ENCODE measurements around the gene SSBP2. TPM values are rescaled to one million over a fixed set of nuclear protein-coding genes. Genes with fewer than 3 reads are reported as not detected.

The SSBP2 gene
- total RNA-seq, 4 donors from 2014 or later, result 54.1 to 136 (median 69.8) TPM

GRCh38 chr5:81776258-81776657, 25.4 kb upstream of the SSBP2 start:
- no peaks in the 10 kb centered on the region for H3K27me3 ChIP-seq
- DNase-seq (ENCODE audit: low spot score in 2 of 2), result no peak
- no peaks in the 10 kb centered on the region for H3K9me3 ChIP-seq
- no peak overlapping the region for H3K27ac ChIP-seq
- TF ChIP-seq POLR2AphosphoS5 (IDR thresholded peaks at IDR 0.05), result no peak
- no peak for TF ChIP-seq POLR2A (IDR thresholded peaks at IDR 0.05)
- TF ChIP-seq CTCF (IDR thresholded peaks at IDR 0.05), result no peak
- no peak for TF ChIP-seq EP300 (IDR thresholded peaks at IDR 0.05)
- WGBS, result 70% methylated on average over 4 of the region's 4 CpGs
- H3K4me3 ChIP-seq, result no peak overlapping the region
- H3K4me1 ChIP-seq, result peaks cover 42% of the 10 kb centered on the region
- no peaks in the 10 kb centered on the region for H3K36me3 ChIP-seq

DNA sequence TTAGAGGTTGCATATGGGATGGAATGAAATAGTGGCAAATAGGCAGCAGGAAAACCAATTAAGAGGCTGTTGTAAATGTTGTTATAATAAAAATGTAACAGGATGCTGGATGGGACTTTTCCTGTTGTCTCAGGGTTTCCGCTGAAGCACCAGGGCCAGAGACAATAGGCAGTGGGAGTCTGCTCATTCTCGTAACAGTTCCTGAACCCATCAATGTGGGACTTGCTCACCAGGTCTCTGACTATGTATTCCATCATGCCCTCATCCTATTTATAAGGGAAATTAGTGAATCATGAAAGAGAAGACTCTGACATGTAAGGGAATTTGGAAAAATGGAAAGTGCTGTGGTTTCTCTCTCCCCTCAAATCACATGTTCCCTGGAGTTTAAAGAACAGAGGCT, 23.5 kb upstream of the SSBP2 start:
- Histone ChIP-seq H3K27me3 (no peaks in the 10 kb centered on the region), H3K4me1 (peaks cover 32% of the 10 kb centered on the region), H3K9me3 (no peaks in the 10 kb centered on the region), H3K4me3 (no peak overlapping the region), H3K36me3 (no peaks in the 10 kb centered on the region), H3K27ac (peak overlapping the region; percentile 64)
- WGBS, result 87% methylated on average over 2 of the region's 2 CpGs
- TF ChIP-seq CTCF (IDR thresholded peaks at IDR 0.05) (no peak), POLR2A (IDR thresholded peaks at IDR 0.05) (no peak), EP300 (IDR thresholded peaks at IDR 0.05) (no peak), POLR2AphosphoS5 (IDR thresholded peaks at IDR 0.05) (no peak)
- no peak for DNase-seq (ENCODE audit: low spot score in 2 of 2)

- Histone ChIP-seq H3K27me3 (no peaks in the 10 kb centered on the region), H3K36me3 (no peaks in the 10 kb centered on the region), H3K4me1 (peaks cover 27% of the 10 kb centered on the region), H3K4me3 (no peak overlapping the region), H3K9me3 (no peaks in the 10 kb centered on the region), H3K27ac (peak overlapping the region; percentile 64)
- TF ChIP-seq EP300 (IDR thresholded peaks at IDR 0.05), result no peak
- TF ChIP-seq POLR2A (IDR thresholded peaks at IDR 0.05), result no peak
- no peak for TF ChIP-seq CTCF (IDR thresholded peaks at IDR 0.05)
- TF ChIP-seq POLR2AphosphoS5 (IDR thresholded peaks at IDR 0.05), result no peak
- 68% methylated on average over 7 of the region's 7 CpGs for WGBS
- no peak for DNase-seq (ENCODE audit: low spot score in 2 of 2)
These were observed 22.7 kb upstream of the SSBP2 start for GRCh38 chr5:81773574-81773973.

- peak overlapping the region; percentile 64 for H3K27ac ChIP-seq
These were observed 22.3 kb upstream of the SSBP2 start for GRCh38 chr5:81773161-81773560.

DNA sequence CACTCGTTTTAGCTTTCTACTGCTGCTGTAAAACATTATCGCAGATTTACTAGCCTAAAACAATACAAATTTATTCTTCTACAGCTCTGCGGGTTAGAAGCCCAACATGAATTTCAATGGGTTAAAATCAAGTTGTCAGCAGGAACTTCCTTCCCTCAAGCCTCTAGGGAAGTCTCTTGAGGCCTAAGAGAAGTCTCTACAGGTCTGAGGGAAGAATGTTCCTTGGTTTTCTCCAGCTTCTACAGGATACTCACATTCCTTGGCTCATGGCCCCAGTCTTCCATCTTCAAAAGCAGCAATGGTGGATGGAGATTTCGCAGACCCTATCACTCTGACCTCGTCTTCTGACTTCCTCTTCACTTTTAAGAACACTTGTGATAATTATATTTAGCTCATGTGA, 21.6 kb upstream of the SSBP2 start:
- Histone ChIP-seq H3K4me3 (no peak overlapping the region), H3K4me1 (peaks cover 18% of the 10 kb centered on the region), H3K27ac (peak overlapping the region; percentile 64), H3K36me3 (no peaks in the 10 kb centered on the region), H3K27me3 (no peaks in the 10 kb centered on the region), H3K9me3 (no peaks in the 10 kb centered on the region)
- 91% methylated on average over 5 of the region's 5 CpGs for WGBS
- DNase-seq (ENCODE audit: low spot score in 2 of 2), result no peak
- TF ChIP-seq EP300 (IDR thresholded peaks at IDR 0.05), result no peak
- no peak for TF ChIP-seq CTCF (IDR thresholded peaks at IDR 0.05)
- no peak for TF ChIP-seq POLR2AphosphoS5 (IDR thresholded peaks at IDR 0.05)
- no peak for TF ChIP-seq POLR2A (IDR thresholded peaks at IDR 0.05)

More at GRCh38 chr5:81773161-81773560, 22.3 kb upstream of the SSBP2 start:
- H3K4me3 ChIP-seq, result no peak overlapping the region
- no peaks in the 10 kb centered on the region for H3K36me3 ChIP-seq
- 82% methylated on average over 3 of the region's 3 CpGs for whole genome bisulfite sequencing
- no peaks in the 10 kb centered on the region for H3K9me3 ChIP-seq
- H3K27me3 ChIP-seq, result no peaks in the 10 kb centered on the region
- no peak for DNase-seq (ENCODE audit: low spot score in 2 of 2)
- TF ChIP-seq EP300 (IDR thresholded peaks at IDR 0.05), result no peak
- no peak for TF ChIP-seq POLR2AphosphoS5 (IDR thresholded peaks at IDR 0.05)
- no peak for TF ChIP-seq CTCF (IDR thresholded peaks at IDR 0.05)
- no peak for TF ChIP-seq POLR2A (IDR thresholded peaks at IDR 0.05)
- peaks cover 24% of the 10 kb centered on the region for H3K4me1 ChIP-seq

Measured in suprapubic skin (tissue), 4 donors.